SKM-1 (cell line): ENCODE measurements around the gene ZFAND2A.
"Not testable (repeated sequence)": the region's sequence is repeated elsewhere in the genome, so short reads cannot be mapped to it uniquely, and the experiment has no call there.

Source experiments
- DNase-seq: peaks from one replicate; lab custom pipeline; 2025; ENCODE audit not compliant: unreplicated experiment; lab: John Stamatoyannopoulos, UW

ZFAND2A gene

DNA sequence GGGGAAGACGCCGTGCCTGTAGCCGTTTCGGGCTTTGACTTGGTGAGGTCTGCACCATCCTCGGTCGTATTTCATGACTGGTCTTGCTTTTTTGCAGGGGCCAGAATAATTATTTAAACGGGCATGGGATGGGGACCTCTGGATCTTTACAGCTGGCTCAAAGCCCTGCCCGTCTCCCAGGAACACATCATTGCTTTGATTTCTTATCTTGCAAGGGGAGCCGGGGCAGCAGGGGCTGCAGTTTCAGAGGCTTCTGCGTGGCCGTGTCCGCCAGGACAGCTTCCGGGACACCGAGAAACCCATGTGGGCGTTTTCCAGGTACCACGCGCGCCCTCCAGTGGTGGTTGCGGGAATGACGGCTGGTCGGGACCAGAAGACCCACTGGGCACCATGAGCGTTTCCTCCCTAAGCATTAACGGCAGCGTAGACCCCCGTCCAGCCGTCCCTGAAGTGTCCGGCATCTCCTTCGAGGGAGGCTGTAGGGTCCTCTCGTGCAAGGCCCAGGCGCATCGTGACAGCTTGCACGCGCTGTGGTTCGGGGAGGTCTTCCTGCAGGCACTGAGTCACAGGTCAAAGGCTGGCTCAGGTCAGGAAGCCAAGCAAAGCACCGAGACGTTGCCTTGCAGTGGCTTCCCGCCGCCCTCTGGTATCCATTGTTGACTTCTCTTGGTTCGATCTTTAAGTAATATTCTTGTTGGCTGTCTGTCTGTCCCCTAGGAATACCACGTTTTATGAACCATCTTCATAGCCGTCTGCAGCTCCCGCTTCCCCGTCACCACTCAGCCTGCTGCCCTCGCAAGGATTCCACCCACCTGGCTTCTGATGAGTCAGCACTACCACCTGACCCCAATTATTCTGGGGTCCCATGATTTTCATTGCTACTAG, 16.2 kb upstream of the ZFAND2A start:
- peak; percentile 60 for DNase-seq

- DNase-seq = no peak
These were observed 15.6 kb upstream of the ZFAND2A start for GRCh38 chr7:1175597-1175966.

DNA sequence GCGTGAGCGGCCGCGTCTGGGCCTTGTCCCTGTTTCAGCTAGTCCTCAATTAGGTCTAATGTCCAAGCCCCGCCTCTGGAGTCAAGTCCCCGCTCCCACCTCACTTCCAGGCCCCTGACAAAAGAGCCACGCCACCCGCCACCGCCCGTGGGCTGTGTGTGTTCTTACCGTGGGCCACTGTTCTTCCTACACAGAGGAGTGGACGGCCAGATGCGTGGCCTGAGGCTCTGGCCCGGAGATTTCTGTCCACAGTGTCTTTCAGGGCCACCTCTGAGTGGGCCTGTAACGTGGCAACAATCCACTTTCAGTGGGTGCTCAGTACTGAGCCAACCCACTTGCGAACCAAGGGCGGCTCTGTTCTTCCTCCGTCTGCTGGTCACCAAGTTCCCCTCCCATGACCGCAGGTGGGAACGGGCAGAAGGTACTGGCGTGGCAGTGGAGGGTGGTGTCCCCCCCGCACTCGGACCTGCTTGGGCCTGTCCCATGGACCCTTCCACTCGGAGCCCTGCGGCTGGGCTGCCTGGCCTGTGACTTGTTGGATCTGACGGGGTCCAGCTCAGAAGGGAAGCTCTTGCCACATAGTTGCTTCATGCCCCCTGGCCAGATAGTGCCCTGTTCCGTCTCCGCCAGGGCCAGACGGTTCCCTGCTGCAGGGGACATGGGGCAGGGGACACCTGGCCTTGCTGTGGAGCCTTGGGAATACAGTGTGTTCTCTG, 15.0 kb upstream of the ZFAND2A start:
- no peak for DNase-seq

- no peak for DNase-seq
These were observed 14.0 kb upstream of the ZFAND2A start for GRCh38 chr7:1174002-1174401.

DNA sequence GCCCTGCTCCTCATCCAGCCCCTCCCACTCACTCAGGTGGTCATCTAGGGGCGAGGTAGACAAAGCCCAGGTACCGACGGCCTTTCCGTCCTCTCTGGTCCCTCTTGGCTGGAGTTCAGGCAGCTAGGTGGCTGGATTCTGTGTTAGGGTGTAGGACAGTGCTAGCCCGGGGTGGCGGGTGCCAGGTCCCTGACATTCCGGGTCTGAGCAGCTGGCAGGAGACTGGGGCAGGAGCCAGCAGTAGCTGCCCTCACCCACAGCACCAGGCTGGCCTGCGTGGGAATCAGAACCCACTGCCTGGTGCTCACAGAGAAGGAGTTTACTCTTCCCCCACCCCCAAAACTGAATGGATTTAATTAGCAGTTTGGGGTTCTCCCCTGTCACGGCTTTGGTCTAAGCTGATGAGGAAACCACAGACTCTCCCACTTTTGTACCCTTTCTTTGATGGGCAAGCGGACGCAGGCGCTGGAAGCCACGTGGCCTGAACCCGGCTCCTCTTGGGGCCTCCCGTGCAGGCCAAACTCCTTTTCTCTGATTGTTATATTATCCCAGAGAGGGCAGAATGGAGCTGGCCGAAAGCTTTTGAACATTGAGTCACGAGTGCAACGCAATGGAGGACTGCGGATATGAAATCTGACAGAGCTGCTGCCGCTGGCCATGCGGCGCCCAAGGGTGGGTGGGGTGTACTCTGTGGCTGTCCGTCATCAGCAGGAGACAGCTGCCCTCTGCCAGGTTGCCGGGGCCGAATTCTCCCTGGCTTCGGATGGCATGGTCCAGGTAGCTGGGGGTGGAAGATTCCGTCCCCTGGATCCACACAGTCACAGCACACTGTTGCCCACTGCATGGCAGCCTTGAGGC, 12.9 kb upstream of the ZFAND2A start:
- DNase-seq = no peak

GRCh38 chr7:1171516-1171915, 11.5 kb upstream of the ZFAND2A start:
- not testable (repeated sequence) for DNase-seq

DNA sequence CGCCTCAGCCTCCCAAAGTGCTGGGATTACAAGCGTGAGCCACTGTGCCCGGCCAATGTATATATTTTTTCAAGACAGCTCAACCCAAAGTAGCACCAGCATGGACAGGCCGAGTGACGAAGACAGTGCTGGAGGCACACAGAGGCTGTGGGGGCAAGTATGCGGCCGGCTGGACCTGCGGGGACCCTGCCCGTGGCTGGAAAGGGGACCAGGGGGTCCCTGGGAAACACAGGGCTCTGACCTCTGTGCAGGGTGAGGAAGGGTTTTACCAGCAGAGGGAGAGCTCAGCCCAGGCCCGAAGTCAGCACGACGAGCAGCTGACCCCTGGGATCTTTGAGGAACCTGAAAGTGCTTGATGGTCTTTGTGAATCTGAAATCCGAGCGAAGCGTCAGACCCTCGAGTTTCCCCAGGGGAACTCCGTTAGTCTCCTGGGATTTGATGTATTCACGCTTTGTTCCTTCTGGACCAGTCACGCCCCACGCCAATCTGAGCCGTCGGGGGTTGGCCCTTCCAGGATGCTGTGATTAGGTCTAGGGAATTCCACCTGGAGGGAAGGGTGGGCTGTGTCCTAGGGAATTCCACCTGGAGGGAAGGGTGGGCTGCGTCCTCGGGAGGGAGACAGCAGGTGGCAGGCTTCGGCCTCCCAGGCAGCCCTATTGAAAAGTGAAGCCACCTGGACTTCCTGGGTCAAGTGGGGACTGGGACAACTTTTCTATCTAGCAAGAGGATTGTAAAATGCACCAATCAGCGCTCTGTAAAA, 10.9 kb upstream of the ZFAND2A start:
- DNase-seq = no peak

DNA sequence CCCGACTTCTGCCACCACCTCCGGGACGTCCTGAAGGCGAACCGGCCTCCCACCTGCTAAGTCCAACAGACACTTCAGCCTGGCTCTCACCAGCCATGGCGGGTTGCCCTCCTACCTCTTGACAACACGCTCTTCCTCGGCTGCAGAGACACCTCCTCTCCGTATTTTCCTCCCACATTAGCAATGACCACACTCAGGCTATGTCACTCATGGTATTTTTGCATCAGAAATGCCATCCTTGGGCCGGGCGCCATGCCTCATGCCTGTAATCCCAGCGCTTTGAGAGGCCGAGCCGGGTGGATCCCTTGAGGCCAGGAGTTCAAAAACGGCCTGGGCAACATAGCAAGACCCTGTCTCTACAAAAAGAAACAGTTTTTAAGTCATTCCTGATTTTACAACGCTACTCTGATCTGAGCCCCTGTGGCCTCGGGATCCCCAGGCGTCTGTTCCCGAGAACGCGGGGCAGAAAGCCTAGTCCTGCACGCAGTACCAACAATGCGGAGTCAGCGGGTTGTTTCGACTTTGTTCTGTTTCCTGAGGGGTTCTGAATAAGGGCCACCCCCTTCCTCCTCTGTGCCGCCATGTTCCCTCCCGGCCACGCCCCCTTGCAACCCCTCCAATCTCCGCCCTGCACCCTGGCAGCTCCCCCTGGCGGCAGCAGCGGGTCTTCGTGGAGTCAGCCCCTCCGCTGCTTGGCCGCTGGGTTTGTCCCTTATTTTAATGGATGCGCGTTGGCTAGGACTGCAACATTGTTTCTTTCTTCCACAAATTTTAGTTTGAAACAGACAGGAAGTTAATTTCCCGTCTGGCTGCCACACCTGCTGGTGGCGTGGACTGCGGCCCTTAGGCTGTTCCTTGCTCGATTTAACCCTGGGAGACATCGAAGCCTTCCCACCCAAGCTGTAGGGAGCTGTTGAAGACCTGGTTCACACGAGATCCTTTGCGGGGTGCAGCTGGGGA, 9.7 kb upstream of the ZFAND2A start:
- peak; percentile 82 for DNase-seq

GRCh38 chr7:1168422-1168821, 8.4 kb upstream of the ZFAND2A start:
- no peak for DNase-seq

- DNase-seq = no peak
These were observed 4.4 kb upstream of the ZFAND2A start for GRCh38 chr7:1164436-1164835.

DNA sequence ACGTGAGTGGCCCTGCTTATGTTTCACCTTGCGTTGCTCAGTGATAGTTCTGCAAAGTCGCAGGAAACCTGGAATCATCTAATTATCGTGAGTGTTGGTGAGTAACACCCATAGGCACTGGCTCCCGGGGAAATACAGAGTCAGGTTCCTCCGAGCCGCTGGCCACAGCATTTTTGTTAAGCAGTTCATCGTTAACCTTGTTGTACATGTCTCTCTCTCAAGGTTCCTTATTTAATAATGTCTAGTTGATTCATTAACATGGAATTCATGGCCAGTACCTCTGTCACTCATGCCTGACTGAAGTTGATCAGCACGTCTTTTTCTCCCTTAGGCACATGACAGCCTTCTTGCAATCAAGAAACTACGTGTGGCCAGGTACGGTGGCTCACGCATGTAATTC, 3.1 kb upstream of the ZFAND2A start:
- no peak for DNase-seq

- no peak for DNase-seq
These were observed 650 bp upstream of the ZFAND2A start for GRCh38 chr7:1160670-1161021.

- DNase-seq = not testable (repeated sequence)
These were observed 765 bp downstream of the ZFAND2A start for GRCh38 chr7:1159231-1159630.

- DNase-seq = no peak
These were observed 1.5 kb downstream of the ZFAND2A start for GRCh38 chr7:1158203-1159126.

GRCh38 chr7:1156782-1157535, 3.0 kb downstream of the ZFAND2A start:
- no peak for DNase-seq

GRCh38 chr7:1155818-1156781, 3.9 kb downstream of the ZFAND2A start:
- DNase-seq = not testable (repeated sequence)
